GM19238 (cell line): ENCODE results near the gene TTC28.
"Not testable (repeated sequence)": the region's sequence is repeated elsewhere in the genome, so short reads cannot be mapped to it uniquely, and the experiment has no call there.

ENCODE experiments used
- DNase-seq: peaks from one replicate; pipeline ENCODE4 v3.0.0; 2011; ENCODE audit warnings: low spot score; ENCODE audit not compliant: insufficient read length

The TTC28 gene

DNA sequence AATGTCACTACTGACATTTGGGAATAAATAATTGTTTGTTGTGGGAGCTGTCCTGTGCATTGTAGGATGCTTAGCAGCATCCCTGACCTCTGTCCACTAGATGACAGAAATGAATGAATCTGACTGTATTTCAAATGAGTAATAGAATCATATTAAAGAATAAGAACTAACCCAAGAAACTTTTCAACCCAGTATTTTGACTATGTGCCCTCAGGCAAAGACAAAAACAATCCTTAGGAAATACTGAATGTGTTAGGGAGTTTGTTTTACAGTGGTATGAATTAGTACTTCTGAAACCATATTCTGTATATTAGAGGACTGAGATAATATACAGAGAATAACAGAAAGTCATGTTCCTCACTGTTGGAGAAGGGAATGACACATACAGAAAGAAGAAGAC, 439.7 kb downstream of the TTC28 start:
- DNase-seq, result no peak

DNA sequence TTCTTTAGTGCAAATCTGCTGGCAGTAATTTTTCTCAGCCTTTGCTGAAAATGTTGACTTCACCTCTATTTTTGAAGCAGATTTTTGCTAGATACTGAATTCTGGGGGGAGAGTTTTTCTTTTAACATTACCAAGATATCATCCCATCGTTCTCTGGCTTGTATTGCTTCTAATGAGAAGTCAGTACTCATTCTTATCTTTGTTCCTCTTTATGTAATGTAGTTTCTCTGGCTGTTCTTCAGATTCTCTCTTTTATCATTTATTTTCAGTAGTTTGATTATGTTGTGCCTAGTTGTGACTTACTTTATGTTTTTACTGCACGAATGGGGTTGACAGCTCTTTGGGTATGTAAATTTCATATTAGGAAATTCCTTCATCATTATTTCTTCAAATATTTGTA, 441.9 kb downstream of the TTC28 start:
- no peak for DNase-seq

DNA sequence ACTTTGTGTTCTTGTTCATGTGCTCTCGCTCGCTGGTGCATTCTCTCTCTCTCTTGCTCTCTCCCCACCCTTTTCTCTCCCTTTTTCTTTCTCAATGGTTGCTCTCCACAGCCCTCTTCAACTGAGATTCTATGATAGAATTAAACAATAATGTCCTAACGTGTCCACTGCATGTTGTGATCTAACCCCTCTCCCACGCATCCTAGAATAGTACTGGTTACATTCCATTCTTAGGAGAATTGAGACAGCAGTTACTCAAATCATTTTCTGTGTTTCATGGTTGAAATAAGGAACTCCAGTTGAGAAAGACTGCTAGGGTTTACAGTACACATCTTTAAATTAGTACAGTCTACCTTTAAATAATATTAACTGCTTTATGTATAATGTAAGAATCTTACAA, 442.5 kb downstream of the TTC28 start:
- no peak for DNase-seq

DNA sequence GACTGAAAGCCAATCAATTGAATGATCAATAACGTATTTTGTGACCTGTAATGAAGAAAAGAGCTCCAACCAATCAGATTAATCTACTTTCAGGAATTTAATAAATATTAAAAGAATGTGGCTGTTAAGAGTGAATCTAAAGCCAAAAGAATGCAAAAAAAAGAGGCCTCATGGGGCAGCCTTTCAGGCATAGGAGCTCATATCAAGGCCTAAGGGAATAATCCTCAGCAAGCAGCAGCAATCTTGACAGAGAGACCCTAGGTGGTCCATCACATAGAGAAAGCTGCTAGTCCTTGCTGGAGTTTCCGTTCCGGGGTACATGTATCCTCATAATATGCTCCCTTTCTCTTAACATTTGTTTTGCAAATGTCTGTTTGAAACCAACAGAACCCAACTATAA, 447.4 kb downstream of the TTC28 start:
- DNase-seq, result no peak

DNA sequence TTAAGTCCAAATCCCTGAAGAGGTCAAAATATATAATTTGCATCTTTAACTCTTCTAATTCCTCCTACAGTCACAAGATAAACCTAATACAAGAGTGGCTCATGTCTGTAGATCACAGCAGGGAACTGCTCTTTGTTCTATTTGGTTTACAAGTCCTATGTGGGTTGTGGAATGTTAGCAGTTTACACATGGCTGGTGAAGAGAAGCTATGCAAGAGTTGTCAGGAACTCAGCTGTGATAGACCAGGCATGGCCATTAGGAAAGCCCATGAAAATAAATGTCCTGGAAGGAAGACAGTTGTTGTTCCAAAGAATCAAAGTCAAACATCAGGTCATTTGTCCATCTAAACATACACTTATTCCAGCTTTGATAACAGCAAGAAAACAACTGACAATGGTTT, 448.2 kb downstream of the TTC28 start:
- no peak for DNase-seq

DNA sequence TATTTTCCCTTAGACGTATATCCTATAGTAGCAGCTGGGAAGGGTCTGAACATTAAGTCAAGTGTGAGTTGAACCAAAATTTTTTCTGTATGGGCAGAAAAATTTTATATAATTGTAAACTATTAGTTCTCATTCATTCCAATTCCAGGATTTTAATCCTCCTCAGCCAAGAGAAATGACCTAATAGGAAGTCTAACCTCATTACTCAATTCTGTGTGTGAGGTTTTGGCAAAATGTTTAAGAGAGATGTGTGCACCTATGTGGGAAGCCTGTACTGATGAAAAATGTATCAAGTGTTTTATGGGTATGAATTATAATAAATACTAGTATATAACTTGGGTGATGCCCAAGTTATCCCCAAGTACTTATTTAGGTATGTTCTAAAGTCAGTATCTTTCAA, 449.0 kb downstream of the TTC28 start:
- DNase-seq, result no peak

DNA sequence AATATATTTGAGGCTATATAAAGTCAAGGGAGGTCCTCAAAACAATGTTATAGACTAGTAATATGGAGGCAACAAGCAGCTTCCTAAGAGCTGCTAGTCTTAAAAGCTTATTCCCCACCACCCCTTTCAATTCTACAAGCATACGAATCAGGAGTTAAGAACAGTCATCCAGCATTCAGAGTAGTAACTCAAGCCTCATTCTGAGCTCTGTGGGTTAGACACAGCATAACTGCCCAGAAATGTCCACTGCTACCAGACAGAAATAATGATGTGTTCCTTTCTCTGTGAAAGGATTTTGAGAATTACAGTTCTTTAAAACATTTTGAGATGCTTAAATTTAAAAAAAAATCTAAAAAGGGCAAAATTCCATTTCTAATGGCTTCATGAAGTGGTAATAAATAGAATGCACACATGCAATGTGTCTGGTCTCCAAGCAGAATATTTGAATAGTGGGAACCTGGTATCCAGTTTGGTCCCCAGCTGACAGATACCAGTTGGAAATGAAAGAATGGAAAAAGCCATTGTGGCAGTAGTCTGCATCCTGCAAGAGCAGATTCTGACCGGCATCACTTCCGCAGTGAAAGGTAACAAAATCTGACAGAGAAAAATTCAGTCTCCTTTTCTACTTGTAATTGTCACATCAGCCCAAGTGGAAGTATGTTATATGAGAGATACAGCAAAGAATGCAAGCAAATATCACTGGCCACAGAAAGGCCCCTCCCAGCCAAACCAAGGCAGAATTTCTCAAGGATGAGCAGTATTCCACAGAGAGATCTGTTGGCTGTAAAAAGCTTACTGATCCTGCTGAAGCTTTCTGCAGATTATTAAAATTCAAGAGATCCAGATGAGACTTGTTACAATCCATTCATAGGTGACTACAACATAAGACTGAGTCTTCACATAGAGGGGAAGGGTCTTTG, 449.8 kb downstream of the TTC28 start:
- no peak for DNase-seq

DNA sequence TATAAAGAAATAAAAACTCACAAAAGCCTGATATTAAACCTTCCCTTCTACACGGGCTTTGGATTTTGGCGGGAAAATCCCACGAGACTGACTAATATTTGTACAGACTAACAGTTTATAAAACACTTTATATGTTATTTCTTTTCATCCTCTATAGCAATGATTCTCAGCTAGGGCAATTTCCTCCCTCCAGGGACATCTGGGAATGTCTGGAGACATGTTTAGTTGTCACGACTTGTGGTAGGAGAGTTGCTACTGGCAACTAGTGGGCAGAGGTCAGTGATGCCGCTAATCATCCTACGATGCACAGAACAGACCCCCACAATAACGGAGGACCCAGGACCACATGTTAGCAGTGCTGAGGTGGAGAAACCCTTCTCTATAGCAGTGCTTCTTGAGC, 455.8 kb downstream of the TTC28 start:
- no peak for DNase-seq

DNA sequence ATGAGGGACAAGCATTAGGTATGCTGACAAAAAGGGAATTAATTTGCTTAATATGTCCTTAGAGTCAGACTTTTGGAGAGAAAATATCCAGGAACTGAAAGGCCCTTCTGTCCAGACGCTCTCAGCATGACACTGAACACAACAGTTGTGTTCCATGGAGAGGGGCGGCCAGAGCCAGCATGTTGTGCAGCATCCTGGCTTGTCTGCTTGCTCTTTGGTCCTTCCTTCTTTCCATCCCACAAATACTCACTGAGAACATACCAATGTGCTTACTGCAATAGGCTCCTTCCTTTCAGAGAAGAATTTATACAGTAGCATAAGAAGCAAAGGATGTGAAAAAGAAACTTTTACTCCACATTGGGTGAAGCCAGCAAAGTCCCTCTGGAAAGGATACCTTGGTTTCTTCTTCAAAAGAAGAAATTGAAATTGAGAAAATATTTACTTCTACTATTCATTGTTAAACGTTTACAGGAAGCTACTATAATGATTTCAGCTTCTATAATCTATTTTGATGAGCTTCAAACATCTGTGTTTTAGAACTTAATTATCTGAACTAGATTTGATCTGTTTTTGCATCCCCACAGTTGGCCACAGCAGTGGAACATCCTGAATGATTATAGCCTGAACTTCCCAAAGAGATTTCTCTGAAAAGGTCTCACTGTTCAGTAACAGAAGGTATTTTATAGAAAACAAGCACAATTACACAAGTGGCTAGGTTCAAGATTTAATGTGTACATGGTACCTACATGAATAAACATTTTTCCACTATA, 456.5 kb downstream of the TTC28 start:
- DNase-seq, result no peak

DNA sequence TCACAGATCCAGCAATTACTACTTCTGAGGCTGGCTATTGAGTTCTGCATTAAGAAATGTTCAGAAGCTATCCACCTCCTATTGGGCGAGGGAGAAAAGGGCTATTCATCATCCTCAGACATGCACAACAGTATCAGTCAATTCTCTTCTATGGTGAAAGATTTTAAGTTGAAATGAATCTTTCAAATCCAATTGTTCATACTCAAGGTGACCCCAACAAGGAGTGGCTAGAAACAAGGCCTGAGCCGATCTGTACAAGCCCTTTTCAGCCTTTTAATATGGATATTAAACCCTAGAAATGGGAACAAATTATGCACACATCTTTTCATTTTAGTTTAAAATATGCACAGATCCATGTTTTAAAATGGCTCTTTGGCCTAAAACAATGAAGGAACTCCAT, 457.1 kb downstream of the TTC28 start:
- DNase-seq, result no peak

DNA sequence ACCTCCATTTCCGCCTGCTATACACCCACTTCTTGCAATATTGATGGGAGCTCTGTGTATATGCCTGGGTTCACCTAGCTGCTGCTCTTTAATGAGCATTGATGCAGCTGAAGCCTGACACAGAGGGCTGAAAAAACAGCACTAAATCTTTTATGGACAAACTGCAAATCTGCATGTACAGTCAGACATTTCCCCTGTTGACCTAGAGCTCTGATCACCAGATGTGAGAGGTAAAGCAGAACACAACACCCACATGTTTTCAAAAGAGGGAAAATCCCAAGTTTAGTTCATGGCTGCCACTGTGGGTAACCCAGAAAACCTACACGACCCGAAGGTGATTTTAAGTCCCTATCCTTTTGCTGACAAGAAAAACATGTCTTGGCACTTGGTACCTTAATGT, 457.6 kb downstream of the TTC28 start:
- DNase-seq, result no peak

DNA sequence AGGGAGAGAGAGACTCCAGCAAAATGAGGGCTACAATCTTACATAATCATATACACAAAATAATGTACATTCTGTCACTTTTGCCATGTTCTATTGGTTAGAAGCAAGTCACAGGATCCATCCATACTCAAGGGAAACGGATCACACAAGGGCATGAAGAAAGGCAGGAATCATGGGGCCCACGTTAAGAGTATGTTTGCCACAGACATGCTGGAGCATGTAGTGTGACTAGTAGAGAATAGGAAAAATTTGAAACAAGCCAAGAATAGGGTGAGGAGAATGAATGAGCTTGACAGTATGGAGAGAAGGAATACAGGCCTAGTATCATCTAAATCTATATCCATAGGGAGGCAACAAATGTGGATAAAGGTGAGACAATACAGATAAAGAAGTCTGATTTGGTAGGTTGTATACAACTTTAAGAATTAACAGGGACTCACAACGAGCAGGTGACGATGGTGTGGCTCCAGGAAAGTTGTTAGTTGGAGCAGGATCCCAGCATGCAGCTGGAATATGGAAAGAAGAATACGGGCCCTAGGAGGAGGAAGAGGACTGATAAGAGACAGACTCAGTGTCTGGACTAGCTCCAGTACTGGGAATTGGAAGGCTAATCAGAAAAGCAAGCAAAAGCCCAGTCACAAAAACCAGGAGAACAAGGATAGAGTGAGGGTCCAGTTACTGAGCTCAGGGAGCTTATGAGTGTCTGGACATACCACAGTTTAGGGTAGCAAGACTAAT, 458.8 kb downstream of the TTC28 start:
- DNase-seq, result no peak

DNA sequence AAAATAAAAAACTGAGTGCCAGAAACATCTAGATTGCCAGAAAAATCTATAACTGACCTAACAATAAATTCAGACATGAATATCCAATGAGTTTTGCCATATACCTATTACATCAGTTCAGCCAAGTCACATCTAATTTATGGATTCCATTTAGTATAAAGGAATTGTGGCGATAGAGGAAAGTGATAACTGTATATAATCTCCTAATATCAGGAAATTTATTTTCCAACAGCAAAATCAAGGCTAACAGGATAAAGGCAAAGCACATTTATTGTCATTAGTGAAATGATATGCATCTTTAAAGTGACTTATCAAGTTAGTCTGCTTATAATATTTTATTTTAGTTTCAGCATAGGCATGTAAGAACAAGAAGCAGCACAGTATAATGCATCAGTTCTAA, 462.4 kb downstream of the TTC28 start:
- no peak for DNase-seq

DNA sequence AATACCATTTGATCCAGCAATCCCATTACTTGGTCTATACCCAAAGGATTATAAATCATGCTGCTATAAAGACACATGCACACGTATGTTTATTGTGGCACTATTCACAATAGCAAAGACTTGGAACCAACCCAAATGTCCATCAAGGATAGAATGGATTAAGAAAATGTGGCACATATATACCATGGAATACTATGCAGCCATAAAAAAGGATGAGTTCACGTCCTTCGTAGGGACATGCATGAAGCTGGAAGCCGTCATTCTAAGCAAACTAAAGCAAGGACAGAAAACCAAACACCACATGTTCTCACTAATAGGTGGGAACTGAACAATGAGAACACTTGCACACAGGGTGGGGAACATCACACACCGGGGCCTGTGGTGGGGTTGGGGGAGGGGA, 464.9 kb downstream of the TTC28 start:
- not testable (repeated sequence) for DNase-seq

DNA sequence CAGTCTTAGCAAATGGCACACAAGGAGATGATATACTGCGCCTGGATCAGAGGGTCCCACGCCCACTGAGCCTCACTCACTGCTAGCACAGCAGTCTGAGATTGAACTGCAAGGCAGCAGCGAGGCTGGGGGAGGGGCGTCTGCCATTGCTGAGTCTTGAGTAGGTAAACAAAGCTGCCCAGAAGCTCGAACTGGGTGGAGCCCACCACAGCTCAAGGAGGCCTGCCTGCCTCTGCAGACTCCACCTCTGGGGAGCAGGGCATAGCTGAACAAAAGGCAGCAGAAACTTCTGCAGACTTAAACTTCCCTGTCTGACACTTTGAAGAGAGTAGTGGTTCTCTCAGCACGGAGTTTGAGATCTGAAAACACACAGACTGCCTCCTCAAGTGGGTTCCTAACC, 470.2 kb downstream of the TTC28 start:
- not testable (repeated sequence) for DNase-seq

DNA sequence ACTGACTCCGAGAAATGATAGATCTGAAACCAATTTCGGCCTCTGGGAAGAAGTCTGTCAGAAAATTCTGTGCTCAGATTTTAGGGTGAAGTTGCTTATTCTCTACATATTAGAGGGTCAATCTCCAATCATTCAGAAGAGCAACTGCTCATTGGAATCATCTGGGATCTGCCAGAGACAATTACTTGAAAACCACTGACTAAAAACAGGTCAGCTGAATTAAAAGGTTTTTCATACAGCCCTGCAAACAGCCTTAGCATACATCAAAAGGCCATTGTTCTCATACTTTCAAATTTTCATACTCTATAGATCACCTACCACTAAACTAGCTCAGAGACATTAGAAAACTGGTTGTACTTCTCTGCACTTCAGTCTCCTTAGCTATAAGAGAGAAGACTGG, 470.9 kb downstream of the TTC28 start:
- no peak for DNase-seq

DNA sequence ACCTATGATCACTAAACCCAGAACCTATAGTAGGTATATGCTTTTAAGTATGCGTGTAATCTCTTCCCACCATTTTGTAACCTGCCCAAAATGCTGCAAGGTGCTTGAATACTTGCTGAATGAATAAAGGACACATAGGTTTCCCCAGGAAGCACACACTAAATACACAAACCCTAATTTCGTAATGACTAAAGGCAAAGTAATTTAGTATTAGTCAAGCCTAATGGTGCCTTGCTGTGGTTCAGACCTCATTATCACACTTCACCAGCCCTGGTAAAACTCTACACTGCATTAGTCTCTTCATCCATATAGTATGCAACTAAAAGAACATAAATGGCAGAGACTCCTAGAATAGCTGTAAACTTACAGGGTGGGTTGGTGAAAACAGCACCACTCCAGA, 471.6 kb downstream of the TTC28 start:
- DNase-seq, result no peak

DNA sequence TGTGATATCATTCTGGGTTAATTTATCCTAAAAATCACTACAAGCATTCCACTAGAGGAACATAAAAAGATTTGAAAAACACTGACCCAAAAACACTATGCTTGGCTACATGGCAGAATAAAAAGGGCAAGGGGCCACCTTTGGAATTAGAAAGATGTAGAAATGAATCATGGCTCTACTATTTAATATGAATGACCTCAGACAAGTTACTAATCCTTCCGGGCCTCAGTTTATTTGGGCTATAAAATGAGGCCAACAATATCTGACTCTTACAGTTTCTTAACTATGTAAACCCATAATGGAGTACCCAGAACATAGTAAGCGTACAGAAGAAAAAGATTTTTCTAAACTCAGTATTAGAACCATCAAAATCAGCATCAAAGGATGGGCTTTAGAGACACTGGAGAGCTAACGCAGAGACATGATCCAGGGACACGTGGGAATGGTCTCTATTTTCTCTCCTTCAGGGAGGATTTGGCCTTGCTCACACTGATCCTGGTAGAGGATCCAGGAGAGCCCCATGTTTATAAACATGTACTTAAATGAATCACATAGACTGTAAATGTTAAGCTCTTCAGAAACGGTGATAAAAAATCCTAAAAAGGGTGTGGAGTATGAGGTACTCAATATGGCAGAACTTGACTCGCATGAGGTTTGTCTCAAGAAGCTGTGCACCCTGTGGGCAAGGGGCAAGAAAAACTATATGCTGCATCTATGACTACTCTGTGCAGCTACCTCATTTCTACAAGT, 472.2 kb downstream of the TTC28 start:
- DNase-seq, result no peak

DNA sequence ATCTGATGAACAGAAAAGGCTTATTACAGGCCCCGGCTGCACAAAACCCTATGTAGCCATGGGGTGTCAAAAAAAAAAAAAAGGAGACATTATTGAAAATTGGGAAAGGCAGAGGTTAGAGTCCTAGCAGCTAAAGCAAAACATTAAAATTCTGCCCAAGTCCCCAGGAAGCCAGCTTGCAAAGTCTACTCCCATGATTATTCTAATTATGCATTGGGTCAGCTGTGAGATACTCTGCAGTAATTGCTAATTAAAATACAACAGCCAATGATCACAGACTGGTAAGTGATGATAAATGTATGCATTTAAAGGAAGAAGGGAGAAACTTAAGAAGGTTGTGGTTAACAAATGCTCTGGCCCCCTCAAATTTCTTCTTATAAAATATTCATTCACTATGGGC, 473.7 kb downstream of the TTC28 start:
- DNase-seq, result no peak

DNA sequence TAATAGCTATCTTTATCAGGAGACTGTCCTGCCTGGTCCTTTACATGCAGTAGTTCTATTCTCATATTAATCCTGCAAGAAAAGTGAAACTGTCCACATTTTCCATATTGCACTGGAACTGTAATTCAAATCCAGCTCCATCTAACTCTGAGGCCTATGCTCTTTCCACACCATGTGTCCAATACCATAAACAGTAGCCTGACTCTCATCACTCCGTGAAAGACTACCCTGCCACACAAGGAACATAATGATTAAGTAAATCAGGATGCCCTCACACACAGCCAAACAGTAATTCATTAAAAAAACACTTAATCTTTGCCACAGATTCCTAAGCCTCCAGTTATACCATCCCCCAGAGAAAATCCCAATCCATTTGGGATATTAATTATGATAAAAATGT, 475.3 kb downstream of the TTC28 start:
- DNase-seq, result no peak

DNA sequence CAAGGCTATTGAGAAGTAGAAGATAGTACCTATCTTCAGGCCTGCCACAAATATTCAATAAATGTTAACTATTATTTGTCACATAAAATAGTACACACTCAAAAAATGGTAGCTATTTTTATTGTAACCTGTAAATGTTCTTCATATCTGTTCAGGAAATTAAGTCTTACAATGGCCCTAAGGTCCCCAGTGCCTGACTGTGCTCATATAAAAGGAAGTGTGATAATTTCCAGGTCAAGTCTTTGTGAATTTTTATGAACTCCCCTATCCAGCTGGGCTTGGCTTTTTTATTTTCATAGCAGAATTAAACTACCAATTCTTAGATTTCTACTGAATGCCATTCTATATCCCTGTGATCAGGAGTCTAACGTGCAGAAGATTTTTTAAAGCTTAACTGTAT, 476.4 kb downstream of the TTC28 start:
- DNase-seq, result no peak
